Sigmoid colon (tissue), 4 donors: ENCODE results near the gene TBCD.

Source experiments
- CTCF ChIP-seq, 4 experiments: fragments of 450-650 bp in 3 of 4; fragments of 200-600 bp in 1 of 4; IDR thresholded peaks; one replicate each; pipeline ENCODE4 v1.5.1; 2016 to 2019; ENCODE audit warnings: antibody characterized with exemption in 4 of 4, mild to moderate bottlenecking in 3 of 4, moderate library complexity in 2 of 4
- POLR2A ChIP-seq, 2 donors: fragments of 450-650 bp; IDR thresholded peaks; one replicate each; pipeline ENCODE4 v1.6.1; 2016; ENCODE audit warnings: antibody characterized with exemption in 2 of 2, mild to moderate bottlenecking in 2 of 2, moderate library complexity in 2 of 2
- POLR2AphosphoS5 ChIP-seq, 4 donors: sonication (generic); formaldehyde crosslinking; IDR thresholded peaks; one replicate each; pipeline ENCODE4 v1.6.1; 2017; ENCODE audit warnings: antibody characterized with exemption in 4 of 4

DNA sequence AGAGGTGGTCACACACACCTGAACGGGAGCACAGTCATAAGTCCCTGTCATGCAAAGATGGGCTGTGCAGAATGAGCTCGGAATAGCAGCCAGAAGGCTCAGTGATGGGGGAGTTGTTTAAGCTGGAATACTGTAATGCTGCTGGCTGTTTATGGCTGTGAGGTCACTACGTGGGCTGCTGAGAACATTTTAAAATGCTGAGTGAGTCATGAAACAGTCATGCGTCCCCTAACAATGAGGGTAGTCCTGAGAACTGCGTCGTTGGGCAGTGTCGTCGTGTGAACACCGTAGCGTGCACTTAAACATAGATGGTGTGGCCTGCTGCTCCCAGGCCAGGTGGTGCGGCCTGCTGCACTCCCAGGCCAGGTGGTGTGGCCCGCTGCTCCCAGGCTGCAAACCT is 39.7 kb downstream of the TBCD start:
- no peak for TF ChIP-seq CTCF (IDR thresholded peaks at IDR 0.05)
- no peak for TF ChIP-seq POLR2AphosphoS5 (IDR thresholded peaks at IDR 0.05)
- TF ChIP-seq POLR2A (IDR thresholded peaks at IDR 0.05), result no peak
